ENCODE results near the gene NEK11.

The NEK11 gene

GRCh38 chr3:131341761-131342160, 315.1 kb downstream of the NEK11 start:
- ChIA-PET POLR2A (ENCODE audit: low non-redundant PET) (no interaction called here), CTCF (interaction anchor here (0.7 kb wide), 1 partner anchor 14 kb away, joined by 4 read pairs; no protein-coding TSS in a partner anchor)
- DNase-seq (ENCODE audit: low spot score) = no peak

GRCh38 chr3:131348911-131349310, 322.2 kb downstream of the NEK11 start:
- CTCF ChIA-PET = no interaction called here

More at GRCh38 chr3:131341761-131342160, 315.1 kb downstream of the NEK11 start:
- TF ChIP-seq CTCF (conservative IDR thresholded peaks at IDR 0.05; ENCODE audit: low read depth) = no peak
- no peak overlapping the region for H3K27ac ChIP-seq

GRCh38 chr3:131349454-131349853, 322.8 kb downstream of the NEK11 start:
- DNase-seq (ENCODE audit: low spot score) = no peak
- H3K27ac ChIP-seq = no peak overlapping the region
- ChIA-PET POLR2A (ENCODE audit: low non-redundant PET) (no interaction called here), CTCF (interaction anchor here (0.7 kb wide), 1 partner anchor 141 kb away, joined by 3 read pairs; no protein-coding TSS in a partner anchor)
- no peak for TF ChIP-seq CTCF (conservative IDR thresholded peaks at IDR 0.05; ENCODE audit: low read depth)

More at GRCh38 chr3:131348911-131349310, 322.2 kb downstream of the NEK11 start:
- no peak overlapping the region for H3K27ac ChIP-seq
- POLR2A ChIA-PET (ENCODE audit: low non-redundant PET) = no interaction called here
- TF ChIP-seq CTCF (conservative IDR thresholded peaks at IDR 0.05; ENCODE audit: low read depth) = no peak
- DNase-seq (ENCODE audit: low spot score) = no peak

- peak; percentile 60 for DNase-seq (ENCODE audit: low spot score)
- CTCF ChIA-PET = interaction anchor here (0.7 kb wide), 1 partner anchor 140 kb away, joined by 3 read pairs; no protein-coding TSS in a partner anchor
- POLR2A ChIA-PET (ENCODE audit: low non-redundant PET) = no interaction called here
- no peak for TF ChIP-seq CTCF (conservative IDR thresholded peaks at IDR 0.05; ENCODE audit: low read depth)
- H3K27ac ChIP-seq = no peak overlapping the region
These were observed 323.3 kb downstream of the NEK11 start for GRCh38 chr3:131349946-131350347.

- ChIA-PET CTCF (interaction anchor here (0.7 kb wide), 1 partner anchor 144 kb away, joined by 3 read pairs; no protein-coding TSS in a partner anchor), POLR2A (ENCODE audit: low non-redundant PET) (no interaction called here)
- TF ChIP-seq CTCF (conservative IDR thresholded peaks at IDR 0.05; ENCODE audit: low read depth) = no peak
- no peak overlapping the region for H3K27ac ChIP-seq
- DNase-seq (ENCODE audit: low spot score) = no peak
These were observed 323.8 kb downstream of the NEK11 start for GRCh38 chr3:131350506-131350905.

- CTCF ChIA-PET = interaction anchor here (0.7 to 0.8 kb wide), 2 partner anchors 11 to 55 kb away, joined by 3 to 4 read pairs; no protein-coding TSS in a partner anchor
- DNase-seq (ENCODE audit: low spot score) = no peak
- POLR2A ChIA-PET (ENCODE audit: low non-redundant PET) = no interaction called here
- H3K27ac ChIP-seq = no peak overlapping the region
- no peak for TF ChIP-seq CTCF (conservative IDR thresholded peaks at IDR 0.05; ENCODE audit: low read depth)
These were observed 326.6 kb downstream of the NEK11 start for GRCh38 chr3:131353016-131353877.

Data from RWPE1 (cell line).